Thyroid gland (tissue), 4 donors: Measurements from ENCODE around the gene NEMP1.

Experiments
- POLR2A ChIP-seq, 2 donors: fragments of 450-650 bp; IDR thresholded peaks; one replicate each; pipeline ENCODE4 v1.6.1; 2017; ENCODE audit warnings: antibody characterized with exemption in 2 of 2, mild to moderate bottlenecking in 2 of 2, moderate library complexity in 1 of 2
- TF ChIP-seq, protein P1 (sequence below), 6 experiments: fragments of 200-600 bp in 3 of 6; fragments of 450-650 bp in 3 of 6; sonication (generic) in 3 of 6; IDR thresholded peaks; one replicate each; pipeline ENCODE4 v1.5.1; 2016 to 2019; ENCODE audit warnings: antibody characterized with exemption in 6 of 6, mild to moderate bottlenecking in 2 of 6, inconsistent platforms in 1 of 6, moderate library complexity in 1 of 6

DNA sequence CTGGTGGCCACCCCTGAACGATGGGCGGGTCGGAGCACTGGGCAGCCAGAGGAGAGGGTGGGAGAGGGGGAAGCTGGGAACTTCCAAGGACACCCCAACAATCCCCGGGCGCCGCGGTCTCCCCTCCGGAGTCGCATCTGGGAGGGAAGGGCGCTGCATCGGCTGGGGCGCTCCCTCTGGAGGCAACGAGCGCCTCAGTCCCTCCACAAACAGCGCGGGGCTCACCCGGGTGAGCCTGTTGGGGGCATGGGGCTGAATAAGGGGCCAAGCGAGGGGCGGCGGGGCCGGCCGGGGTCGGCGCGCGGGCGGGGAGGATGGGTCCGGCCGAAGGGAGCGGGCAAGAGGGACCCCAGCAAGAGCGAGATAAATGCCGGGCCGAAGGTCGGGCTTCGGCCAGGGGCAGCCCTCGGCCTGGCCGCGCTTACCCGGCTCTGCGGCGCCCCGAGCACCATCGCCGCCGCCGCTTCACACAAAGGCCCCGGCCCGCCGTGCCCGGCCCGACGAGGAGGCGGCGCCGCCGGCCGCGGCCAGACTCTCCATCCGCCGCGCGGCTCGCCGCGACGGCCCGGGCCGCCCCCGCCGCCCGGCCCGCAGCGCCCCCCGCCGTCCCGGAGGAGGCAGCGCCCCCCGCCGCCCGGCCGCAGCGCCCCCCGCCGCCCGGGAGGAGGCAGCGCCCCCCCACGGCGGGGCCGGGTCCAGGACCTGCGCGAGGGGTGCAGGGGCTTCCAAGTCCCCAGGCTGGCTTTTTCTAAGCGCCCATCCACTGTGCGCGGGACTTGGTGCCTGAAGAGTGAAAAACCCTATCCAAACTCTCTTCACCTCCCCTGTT lies 72.4 kb downstream of the NEMP1 start, which contains the start of gene ZBTB39:
- TF ChIP-seq, protein P1, sequence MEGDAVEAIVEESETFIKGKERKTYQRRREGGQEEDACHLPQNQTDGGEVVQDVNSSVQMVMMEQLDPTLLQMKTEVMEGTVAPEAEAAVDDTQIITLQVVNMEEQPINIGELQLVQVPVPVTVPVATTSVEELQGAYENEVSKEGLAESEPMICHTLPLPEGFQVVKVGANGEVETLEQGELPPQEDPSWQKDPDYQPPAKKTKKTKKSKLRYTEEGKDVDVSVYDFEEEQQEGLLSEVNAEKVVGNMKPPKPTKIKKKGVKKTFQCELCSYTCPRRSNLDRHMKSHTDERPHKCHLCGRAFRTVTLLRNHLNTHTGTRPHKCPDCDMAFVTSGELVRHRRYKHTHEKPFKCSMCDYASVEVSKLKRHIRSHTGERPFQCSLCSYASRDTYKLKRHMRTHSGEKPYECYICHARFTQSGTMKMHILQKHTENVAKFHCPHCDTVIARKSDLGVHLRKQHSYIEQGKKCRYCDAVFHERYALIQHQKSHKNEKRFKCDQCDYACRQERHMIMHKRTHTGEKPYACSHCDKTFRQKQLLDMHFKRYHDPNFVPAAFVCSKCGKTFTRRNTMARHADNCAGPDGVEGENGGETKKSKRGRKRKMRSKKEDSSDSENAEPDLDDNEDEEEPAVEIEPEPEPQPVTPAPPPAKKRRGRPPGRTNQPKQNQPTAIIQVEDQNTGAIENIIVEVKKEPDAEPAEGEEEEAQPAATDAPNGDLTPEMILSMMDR (IDR thresholded peaks at IDR 0.05), result peak in 4 of 6 experiments; percentile 10 to 61 (median 34)
- peak in 1 of 2 donors; percentile 19 for TF ChIP-seq POLR2A (IDR thresholded peaks at IDR 0.05)
